Measurements from ENCODE around the gene TMPRSS6. TPM values are rescaled to one million over a fixed set of nuclear protein-coding genes. Genes with fewer than 3 reads are reported as not detected.

Gene TMPRSS6
- total RNA-seq, 8 experiments from 2014 or later, result 0.05 to 0.56 (median 0.18) TPM; not detected in 1

DNA sequence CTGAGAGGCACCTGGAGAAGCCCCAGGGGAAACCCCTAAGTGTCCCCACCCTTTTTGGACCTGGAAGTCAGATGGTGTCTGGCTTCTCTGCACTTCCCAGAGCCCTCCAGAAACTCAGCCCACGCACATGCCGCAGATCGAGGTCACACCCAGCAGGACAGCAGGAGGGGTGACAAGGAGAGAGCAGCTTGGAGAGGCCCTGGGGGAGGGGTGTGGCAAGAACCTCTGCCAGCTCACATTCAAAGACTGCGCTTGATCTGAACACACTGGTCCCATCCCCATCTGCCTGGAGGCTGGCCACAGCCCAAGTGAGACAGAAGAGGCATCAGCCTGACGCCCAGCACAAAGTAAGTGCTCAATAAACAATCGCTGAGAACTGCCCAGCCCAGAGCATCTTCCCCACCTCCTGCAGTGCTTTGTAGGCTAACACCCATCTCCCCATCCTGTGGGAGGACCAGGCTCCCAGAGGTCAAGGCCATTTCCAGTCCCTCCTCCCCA lies 21.4 kb downstream of the TMPRSS6 start:
- no peak overlapping the region for H3K4me3 ChIP-seq
- in situ Hi-C loops (cut with MboI; ENCODE audit: low pct_unique_long_range_greater_than_20kb in 2 of 9, low sequenced_read_pairs in 9 of 9, unreplicated experiment in 9 of 9), result no loop called here
- 0 to 40% methylated on average over 1 to 3 of the region's 6 CpGs; no CpG with 5 or more reads in 8 of the 10 experiments for WGBS, 10 experiments
- ATAC-seq (replicated peaks in 6 of 8), result peak in 3 of 8 experiments; percentile 84 to 91 (median 90)
- peaks cover 0 to 12% of the 10 kb centered on the region in 2 donors for H3K4me1 ChIP-seq (replicated peaks in 1 of 2)
- no peak overlapping the region for H3K27ac ChIP-seq

DNA sequence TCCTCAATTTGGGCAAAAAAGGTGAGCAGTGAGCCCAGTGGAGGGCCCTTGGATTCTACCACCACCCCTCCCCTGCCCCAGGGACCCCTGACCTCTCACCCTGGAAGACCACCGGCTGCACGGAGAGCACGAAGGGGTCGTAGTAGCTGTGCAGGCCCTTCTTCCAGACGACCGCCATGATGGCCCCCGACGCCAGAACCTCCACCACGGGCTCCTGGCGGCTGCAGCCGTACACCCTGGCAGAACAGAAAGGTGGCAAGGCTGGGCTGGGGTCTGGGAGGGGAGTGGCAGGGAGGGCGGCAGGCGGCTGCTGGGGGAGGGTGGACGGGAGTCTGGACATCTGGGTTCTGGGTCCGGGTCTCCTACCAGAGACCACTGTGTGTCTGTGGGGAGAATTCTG lies 23.3 kb downstream of the TMPRSS6 start:
- Histone ChIP-seq H3K27ac (no peak overlapping the region), H3K4me1 (replicated peaks in 1 of 2) (peaks cover 0 to 1% of the 10 kb centered on the region in 2 donors), H3K4me3 (no peak overlapping the region)
- no peak for ATAC-seq (replicated peaks in 6 of 8)
- in situ Hi-C loops (cut with MboI; ENCODE audit: low pct_unique_long_range_greater_than_20kb in 2 of 9, low sequenced_read_pairs in 9 of 9, unreplicated experiment in 9 of 9), result no loop called here
- WGBS, 10 experiments, result no CpG with 5 or more reads among the region's 15 CpGs

DNA sequence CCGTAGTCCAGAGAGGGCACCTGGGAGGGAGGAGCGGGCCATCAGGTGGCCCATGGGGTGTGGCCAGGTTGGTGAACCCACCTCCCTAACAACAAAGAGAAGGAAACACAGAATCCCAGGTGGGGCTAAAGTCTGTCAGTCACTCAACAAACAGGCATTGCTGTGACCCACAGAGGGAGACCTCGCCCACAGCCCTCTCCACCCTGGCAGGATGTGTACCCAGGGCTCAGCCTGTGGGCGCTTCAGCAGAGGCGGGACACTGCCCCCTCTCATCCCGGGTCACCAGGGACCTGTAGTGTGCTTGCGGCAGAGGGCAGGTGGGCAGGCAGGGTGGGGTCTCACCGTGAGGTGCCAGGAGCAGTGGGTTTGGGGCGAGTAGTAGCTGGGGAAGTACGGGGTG lies 25.1 kb downstream of the TMPRSS6 start:
- ATAC-seq (replicated peaks in 6 of 8), result no peak
- WGBS, 10 experiments, result 68 to 80% (median 73%) methylated on average over 1 to 5 of the region's 10 CpGs; no CpG with 5 or more reads in 6 of the 10 experiments
- H3K4me3 ChIP-seq, result no peak overlapping the region
- H3K4me1 ChIP-seq (replicated peaks in 1 of 2), result no peaks in the 10 kb centered on the region
- in situ Hi-C loops (cut with MboI; ENCODE audit: low pct_unique_long_range_greater_than_20kb in 2 of 9, low sequenced_read_pairs in 9 of 9, unreplicated experiment in 9 of 9), result no loop called here
- H3K27ac ChIP-seq, result no peak overlapping the region

- in situ Hi-C loops (cut with MboI; ENCODE audit: low pct_unique_long_range_greater_than_20kb in 2 of 9, low sequenced_read_pairs in 9 of 9, unreplicated experiment in 9 of 9), result no loop called here
- ATAC-seq (replicated peaks in 6 of 8), result no peak
- WGBS, 10 experiments, result 57 to 87% (median 66%) methylated on average over 1 to 3 of the region's 6 CpGs; no CpG with 5 or more reads in 6 of the 10 experiments
Observed at GRCh38 chr22:37083914-37084313, 25.6 kb downstream of the TMPRSS6 start.

DNA sequence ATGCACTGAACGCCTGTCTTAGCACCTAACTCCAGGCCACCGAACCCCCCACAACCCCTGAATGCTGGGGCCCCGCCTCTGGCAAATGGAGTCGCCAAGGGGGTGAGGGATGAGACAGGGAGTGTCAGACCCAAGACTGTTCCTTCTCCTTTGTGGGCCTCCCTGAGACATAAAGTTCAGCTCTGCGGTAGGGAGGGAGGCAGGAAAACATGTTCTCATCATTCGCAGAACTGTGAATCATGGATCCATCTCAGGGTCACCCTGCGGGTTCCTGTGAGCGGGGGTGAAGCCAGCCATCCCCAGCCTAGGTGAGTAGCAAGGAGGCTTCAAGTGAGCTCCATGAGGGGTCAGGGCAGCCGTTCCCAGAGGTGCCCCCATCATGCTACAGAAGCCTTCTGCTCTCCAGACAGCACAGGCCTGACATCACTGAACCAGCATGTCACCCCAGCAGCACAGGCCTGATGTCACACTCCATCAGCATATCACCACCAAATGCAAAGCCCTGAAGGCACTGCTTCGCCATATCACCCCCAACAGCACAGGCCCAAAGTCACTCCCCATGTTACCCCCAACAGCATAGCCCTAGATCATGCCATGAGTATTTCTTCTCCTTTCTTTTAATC lies 27.2 kb downstream of the TMPRSS6 start:
- Histone ChIP-seq H3K4me3 (no peak overlapping the region), H3K4me1 (replicated peaks in 1 of 2) (no peaks in the 10 kb centered on the region), H3K27ac (no peak overlapping the region)
- peak in 5 of 8 experiments; percentile 27 to 76 (median 56) for ATAC-seq (replicated peaks in 6 of 8)
- in situ Hi-C loops (cut with MboI; ENCODE audit: low pct_unique_long_range_greater_than_20kb in 2 of 9, low sequenced_read_pairs in 9 of 9, unreplicated experiment in 9 of 9), result no loop called here
- 54 to 82% (median 70%) methylated on average over 1 to 5 of the region's 10 CpGs; no CpG with 5 or more reads in 6 of the 10 experiments for WGBS, 10 experiments

More at GRCh38 chr22:37083914-37084313, 25.6 kb downstream of the TMPRSS6 start:
- Histone ChIP-seq H3K4me3 (no peak overlapping the region), H3K4me1 (replicated peaks in 1 of 2) (no peaks in the 10 kb centered on the region), H3K27ac (no peak overlapping the region)

GRCh38 chr22:37080838-37081237 lies 28.7 kb downstream of the TMPRSS6 start:
- no peak for ATAC-seq (replicated peaks in 6 of 8)
- WGBS, 10 experiments, result 26 to 100% (median 75%) methylated on average over 1 to 9 of the region's 12 CpGs; no CpG with 5 or more reads in 2 of the 10 experiments
- in situ Hi-C loops (cut with MboI; ENCODE audit: low pct_unique_long_range_greater_than_20kb in 2 of 9, low sequenced_read_pairs in 9 of 9, unreplicated experiment in 9 of 9), result no loop called here
- no peak overlapping the region for H3K4me3 ChIP-seq
- no peaks in the 10 kb centered on the region for H3K4me1 ChIP-seq (replicated peaks in 1 of 2)
- H3K27ac ChIP-seq, result no peak overlapping the region

DNA sequence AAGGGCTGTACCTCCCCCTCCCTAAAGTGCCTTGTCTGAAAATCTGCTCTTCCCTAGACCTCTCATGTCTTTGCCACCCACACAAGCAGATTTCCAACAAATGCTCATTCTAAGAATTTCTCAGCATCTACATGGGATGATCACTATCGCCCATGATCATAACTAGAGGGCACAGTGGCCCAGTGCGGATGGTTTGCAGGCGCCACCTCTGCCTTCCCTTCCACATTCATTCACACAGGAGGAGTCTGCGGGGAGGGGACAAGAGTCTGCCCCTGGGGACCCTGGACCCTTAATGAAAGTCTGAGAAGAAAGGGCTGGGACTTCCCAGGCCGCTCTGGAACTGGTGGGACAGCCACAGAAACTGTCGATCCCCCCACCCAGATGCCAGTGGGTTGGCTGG lies 29.1 kb downstream of the TMPRSS6 start:
- WGBS, 10 experiments, result 77 to 100% (median 83%) methylated on average over 1 to 4 of the region's 6 CpGs; no CpG with 5 or more reads in 7 of the 10 experiments

DNA sequence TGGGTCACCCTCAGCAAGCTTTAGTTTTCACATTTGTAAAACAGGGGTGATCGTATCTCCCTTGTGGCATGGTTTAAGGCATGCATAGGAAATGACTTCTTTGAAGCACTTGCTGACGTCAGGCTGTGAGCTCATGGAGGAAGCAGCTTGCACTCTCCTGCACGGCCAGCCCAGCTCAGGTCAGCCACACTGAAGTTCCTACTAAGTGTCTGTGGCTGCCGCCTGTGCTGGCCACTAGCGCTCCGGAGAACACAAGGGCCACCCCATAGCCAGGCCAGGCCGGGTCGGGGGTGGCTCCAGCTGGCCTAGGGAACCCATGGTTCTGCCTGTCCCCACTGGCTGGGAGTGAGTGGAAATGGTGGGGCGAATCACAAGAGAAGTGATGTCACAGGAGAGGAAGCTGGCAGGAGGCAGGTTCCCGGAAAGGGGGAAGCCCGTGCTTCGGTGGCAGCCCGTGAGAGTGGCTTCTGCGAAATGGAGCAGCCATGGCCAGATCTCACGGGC lies 29.8 kb downstream of the TMPRSS6 start:
- 42 to 100% (median 55%) methylated on average over 2 to 9 of the region's 15 CpGs; no CpG with 5 or more reads in 3 of the 10 experiments for WGBS, 10 experiments
- Histone ChIP-seq H3K4me3 (no peak overlapping the region), H3K4me1 (replicated peaks in 1 of 2) (no peaks in the 10 kb centered on the region), H3K27ac (no peak overlapping the region)
- peak; percentile 38 to 81 (median 68) for ATAC-seq (replicated peaks in 6 of 8)
- in situ Hi-C loops (cut with MboI; ENCODE audit: low pct_unique_long_range_greater_than_20kb in 2 of 9, low sequenced_read_pairs in 9 of 9, unreplicated experiment in 9 of 9), result no loop called here

More for the DNA sequence above, 29.1 kb downstream of the TMPRSS6 start:
- in situ Hi-C loops (cut with MboI; ENCODE audit: low pct_unique_long_range_greater_than_20kb in 2 of 9, low sequenced_read_pairs in 9 of 9, unreplicated experiment in 9 of 9), result no loop called here
- ATAC-seq (replicated peaks in 6 of 8), result no peak
- no peak overlapping the region for H3K4me3 ChIP-seq
- no peaks in the 10 kb centered on the region for H3K4me1 ChIP-seq (replicated peaks in 1 of 2)
- H3K27ac ChIP-seq, result no peak overlapping the region

DNA sequence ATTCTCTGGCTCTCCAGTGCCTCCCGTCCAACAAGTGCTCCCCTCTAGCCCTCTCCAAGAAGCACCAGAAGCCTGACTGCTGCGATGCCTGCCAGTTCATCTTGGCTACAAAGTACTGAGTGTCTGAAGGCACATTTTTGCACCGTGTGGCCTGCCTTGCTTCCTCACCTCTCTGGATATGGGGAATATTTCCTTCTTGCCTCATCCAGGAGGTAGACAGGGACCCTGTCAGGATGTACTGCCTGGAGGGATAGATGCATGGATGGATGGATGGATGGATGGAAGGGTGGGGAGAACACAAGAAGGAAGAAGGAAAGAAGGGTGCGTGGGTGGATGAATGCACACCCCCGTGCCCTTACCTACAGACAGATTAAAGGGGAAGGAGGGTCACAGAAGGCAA lies 30.4 kb downstream of the TMPRSS6 start:
- Histone ChIP-seq H3K4me1 (replicated peaks in 1 of 2) (no peaks in the 10 kb centered on the region), H3K27ac (no peak overlapping the region), H3K4me3 (no peak overlapping the region)
- no peak for ATAC-seq (replicated peaks in 6 of 8)
- in situ Hi-C loops (cut with MboI; ENCODE audit: low pct_unique_long_range_greater_than_20kb in 2 of 9, low sequenced_read_pairs in 9 of 9, unreplicated experiment in 9 of 9), result no loop called here
- WGBS, 10 experiments, result 0 to 80% (median 57%) methylated on average over 1 to 3 of the region's 5 CpGs; no CpG with 5 or more reads in 5 of the 10 experiments

GRCh38 chr22:37077802-37078448 lies 31.6 kb downstream of the TMPRSS6 start:
- no peak overlapping the region for H3K4me3 ChIP-seq
- in situ Hi-C loops (cut with MboI; ENCODE audit: low pct_unique_long_range_greater_than_20kb in 2 of 9, low sequenced_read_pairs in 9 of 9, unreplicated experiment in 9 of 9), result no loop called here
- ATAC-seq (replicated peaks in 6 of 8), result peak in 4 of 8 experiments; percentile 20 to 83 (median 69)
- WGBS, 10 experiments, result 0 to 80% (median 42%) methylated on average over 1 to 6 of the region's 15 CpGs; no CpG with 5 or more reads in 4 of the 10 experiments
- no peak overlapping the region for H3K27ac ChIP-seq
- no peaks in the 10 kb centered on the region for H3K4me1 ChIP-seq (replicated peaks in 1 of 2)

GRCh38 chr22:37075822-37076433 lies 33.6 kb downstream of the TMPRSS6 start:
- no peak overlapping the region for H3K4me3 ChIP-seq
- no peak overlapping the region for H3K27ac ChIP-seq
- in situ Hi-C loops (cut with MboI; ENCODE audit: low pct_unique_long_range_greater_than_20kb in 2 of 9, low sequenced_read_pairs in 9 of 9, unreplicated experiment in 9 of 9), result no loop called here
- WGBS, 10 experiments, result 49 to 90% (median 74%) methylated on average over 2 to 7 of the region's 9 CpGs; no CpG with 5 or more reads in 2 of the 10 experiments
- ATAC-seq (replicated peaks in 6 of 8), result no peak
- H3K4me1 ChIP-seq (replicated peaks in 1 of 2), result no peaks in the 10 kb centered on the region

DNA sequence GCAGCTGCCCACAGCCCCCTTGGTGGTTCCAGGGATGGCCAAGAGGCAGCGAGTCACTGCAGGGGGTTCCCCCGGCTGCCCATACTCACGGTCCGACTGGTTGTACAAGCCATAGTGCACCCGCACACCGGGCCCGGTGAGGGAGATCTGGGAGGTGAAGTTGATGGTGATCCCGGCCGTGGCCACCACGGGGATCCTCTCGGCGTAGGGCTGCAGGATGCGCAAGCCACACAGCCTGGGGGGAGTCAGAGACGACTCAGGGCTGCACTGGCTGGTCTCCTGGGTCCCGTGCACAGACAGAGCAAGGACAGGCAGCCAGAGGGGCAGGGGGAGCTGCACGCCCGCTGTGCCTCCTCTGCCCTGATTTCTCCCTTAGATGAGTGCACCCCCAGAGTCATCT lies 34.5 kb downstream of the TMPRSS6 start:
- H3K4me3 ChIP-seq, result no peak overlapping the region
- peak in 2 of 8 experiments; percentile 7 to 11 for ATAC-seq (replicated peaks in 6 of 8)
- 30 to 76% (median 51%) methylated on average over 2 to 6 of the region's 17 CpGs; no CpG with 5 or more reads in 7 of the 10 experiments for WGBS, 10 experiments
- H3K27ac ChIP-seq, result no peak overlapping the region
- in situ Hi-C loops (cut with MboI; ENCODE audit: low pct_unique_long_range_greater_than_20kb in 2 of 9, low sequenced_read_pairs in 9 of 9, unreplicated experiment in 9 of 9), result no loop called here
- no peaks in the 10 kb centered on the region for H3K4me1 ChIP-seq (replicated peaks in 1 of 2)

DNA sequence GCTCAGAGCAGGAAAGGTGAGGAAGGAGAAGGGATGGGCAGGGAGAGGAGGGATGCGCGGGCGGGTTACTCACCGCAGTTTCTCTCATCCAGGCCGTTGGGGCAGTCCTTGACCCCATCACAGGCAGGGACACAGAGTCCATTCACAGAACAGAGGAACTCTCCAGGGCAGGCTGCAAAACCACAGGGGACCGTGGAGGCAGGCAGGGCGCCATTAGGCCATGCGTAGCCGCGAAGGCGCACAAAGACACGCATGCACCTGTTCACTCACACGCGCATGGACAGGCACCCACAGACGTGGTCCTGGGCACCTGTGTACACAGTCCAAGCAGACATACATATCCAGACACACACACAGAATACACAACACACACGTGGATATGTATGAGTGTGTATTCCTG lies 35.0 kb downstream of the TMPRSS6 start:
- in situ Hi-C loops (cut with MboI; ENCODE audit: low pct_unique_long_range_greater_than_20kb in 2 of 9, low sequenced_read_pairs in 9 of 9, unreplicated experiment in 9 of 9), result no loop called here
- H3K4me1 ChIP-seq (replicated peaks in 1 of 2), result no peaks in the 10 kb centered on the region
- no peak overlapping the region for H3K27ac ChIP-seq
- H3K4me3 ChIP-seq, result no peak overlapping the region
- 70 to 80% methylated on average over 2 of the region's 16 CpGs; no CpG with 5 or more reads in 8 of the 10 experiments for WGBS, 10 experiments
- peak in 5 of 8 experiments; percentile 5 to 27 (median 15) for ATAC-seq (replicated peaks in 6 of 8)

All from motor neuron (in vitro differentiated cells).